GM12892 (cell line): ENCODE data around the gene C1orf141.

ENCODE experiments used
- POLR2A ChIP-seq: IDR thresholded peaks from 2 replicates; pipeline ENCODE4 v1.6.1; 2011; ENCODE audit warnings: low read depth, low read length, control low read depth
- POLR2AphosphoS5 ChIP-seq: IDR thresholded peaks from 2 replicates; pipeline ENCODE4 v1.6.1; 2011; ENCODE audit warnings: low read depth, low read length, control low read depth
- TAF1 ChIP-seq: IDR thresholded peaks from 2 replicates; pipeline ENCODE4 v1.6.1; 2011; ENCODE audit warnings: low read depth, mild to moderate bottlenecking, control low read depth, low read length, borderline replicate concordance

DNA sequence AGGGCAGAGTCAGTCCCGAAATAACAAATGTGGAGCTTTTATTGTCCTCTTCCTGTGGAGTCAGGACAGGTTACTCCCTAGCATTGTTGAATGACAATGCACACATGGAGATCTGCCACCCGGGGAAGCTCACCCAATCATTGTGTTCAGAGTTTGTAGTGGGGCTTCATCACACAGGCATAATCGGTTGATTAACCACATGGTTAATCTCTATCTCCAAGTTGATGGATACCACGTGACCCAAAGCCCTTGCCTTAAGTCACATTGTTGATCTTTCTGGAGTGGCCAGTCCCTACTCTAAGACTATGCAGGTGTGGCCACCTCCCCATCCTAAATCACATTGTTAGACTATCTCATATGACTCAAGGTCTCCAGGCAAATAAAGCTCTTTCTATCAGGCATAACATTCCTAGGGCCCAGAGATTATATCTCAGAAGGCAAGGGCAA lies 2.6 kb upstream of the C1orf141 start:
- TF ChIP-seq POLR2A (no peak), POLR2AphosphoS5 (no peak), TAF1 (no peak)
